Pancreas (tissue), 10 donors: ENCODE measurements around the gene UBE2A. TPM values are rescaled to one million over a fixed set of nuclear protein-coding genes. Genes with fewer than 3 reads are reported as not detected.
A peak's percentile ranks its signal among the peaks of the same experiment; 100 is the strongest.

Experiments
- ATAC-seq, 4 donors: fragments of 200-7000 bp; cut with Tn5 transposase; one replicate each; pipeline versions ENCODE4 v1.8.0 to v1.9.1; 2020; ENCODE audit warnings: mild to moderate bottlenecking in 4 of 4, moderate library complexity in 4 of 4
- DNase-seq, 6 donors: peaks; one replicate each; pipeline ENCODE4 v3.0.0-alpha.2; 2020
- FAIRE-seq: peaks from 2 replicates; lab custom pipeline; 2012; peaks lifted over from hg19 to GRCh38; lab: Jason Lieb, UNC
- H3K27ac ChIP-seq, 4 donors: fragments of 200-600 bp; sonication (generic); 1 replicate in 3 of 4; 2 replicates in 1 of 4; pipeline versions ENCODE4 v1.5.0 to v1.8.0; 2020
- H3K27me3 ChIP-seq, 4 donors: fragments of 200-600 bp; one replicate each; pipeline ENCODE4 v1.8.0; 2021
- H3K36me3 ChIP-seq, 3 donors: fragments of 200-600 bp; sonication (generic) in 1 of 3; one replicate each; pipeline versions ENCODE4 v1.5.0 to v1.8.0; 2020 to 2021
- H3K4me1 ChIP-seq, 3 donors: fragments of 200-600 bp; one replicate each; pipeline ENCODE4 v1.8.0; 2021
- H3K4me3 ChIP-seq, 4 donors: fragments of 200-600 bp; sonication (generic) in 2 of 4; one replicate each; pipeline versions ENCODE4 v1.5.0 to v1.8.0; 2020 to 2021
- H3K9me3 ChIP-seq, 4 donors: fragments of 200-600 bp; one replicate each; pipeline ENCODE4 v1.8.0; 2021
- CTCF ChIP-seq, 4 donors: fragments of 200-600 bp; sonication (generic) in 3 of 4; IDR thresholded peaks; one replicate each; pipeline versions ENCODE4 v1.5.0 to v1.8.0; 2021; ENCODE audit warnings: antibody characterized with exemption in 4 of 4
- WGBS, 2 donors: extraction: QIAGEN DNeasy Blood & Tissue Kit; methylation state at CpG; one replicate each; pipeline ENCODE4 v1.1.7; 2013; 5-methylcytosine and 5-hydroxymethylcytosine counted together
- intact Hi-C, 3 donors: fragments of 100-400 bp; cut with DNase I; formaldehyde crosslinking; loops; one replicate each; pipeline versions ENCODE4 v1.11.1 to v1.14.2; 2022
- polyA plus RNA-seq, 2 donors: library from polyadenylated mRNA; stranded (reverse); fragments of 200-250 nt; gene quantifications; one replicate each; pipeline ENCODE4 v1.2.3, GENCODE V29; 2013
- total RNA-seq, 6 donors: library from RNA; stranded (reverse); fragmentation: NEBNext Ultra II Directional in 4 of 6; extraction: Animal tissue kit (Norgen Biotek cat#: 25700) in 4 of 6; gene quantifications; one replicate each; pipeline versions ENCODE4 v1.2.1 to v1.2.4, GENCODE V29; 2021 to 2023
- donor health status: healthy with polysubstance abuse.
- donor health status: DM: no; HTN: no; CAD: no; lungs with moderate emphysema.
- donor health status: DM: no; HTN: no; CAD: no.
- donor health status: control.
- donor health status: control.
- donor health status: Bipolar disorder and iron deficiency.
- donor health status: DM: yes; HTN: yes; CAD: no.
- donor health status: DM: no; HTN: no; CAD: no.
- donor health status: DM: no; HTN: no; CAD: no.
- donor health status: DM: yes; HTN: yes; CAD: no.

UBE2A gene
- total and polyA plus RNA-seq, 8 donors = 11.4 to 33.8 (median 17.2) TPM

- intact Hi-C loops = no loop called here
- no peak for TF ChIP-seq CTCF (IDR thresholded peaks at IDR 0.05)
- peak overlapping the region in 1 of 4 donors; percentile 79 for H3K27ac ChIP-seq
- 22 to 28% methylated on average over 3 of the region's 3 CpGs for WGBS, 2 donors
- no peaks in the 10 kb centered on the region for H3K27me3 ChIP-seq
- no peaks in the 10 kb centered on the region for H3K36me3 ChIP-seq
- no peak for FAIRE-seq
- no peaks in the 10 kb centered on the region for H3K4me1 ChIP-seq
- no peaks in the 10 kb centered on the region for H3K9me3 ChIP-seq
- ATAC-seq = no peak
- H3K4me3 ChIP-seq = peak overlapping the region in 2 of 4 donors; percentile 56 to 63
- DNase-seq = no peak
These were observed 1.1 kb upstream of the UBE2A start for GRCh38 chrX:119573222-119573621.

- Histone ChIP-seq H3K9me3 (no peaks in the 10 kb centered on the region), H3K27ac (peak overlapping the region; percentile 14 to 80 (median 75)), H3K36me3 (no peaks in the 10 kb centered on the region), H3K4me1 (no peaks in the 10 kb centered on the region), H3K27me3 (no peaks in the 10 kb centered on the region), H3K4me3 (peak overlapping the region in 3 of 4 donors; percentile 48 to 63 (median 56))
- TF ChIP-seq CTCF (IDR thresholded peaks at IDR 0.05) = no peak
- ATAC-seq (peak; percentile 17 to 53 (median 24)), DNase-seq (peak in 4 of 6 donors; percentile 21 to 43 (median 26)), FAIRE-seq (no peak)
- intact Hi-C loops = no loop called here
- WGBS, 2 donors = 0 to 24% methylated on average over 28 to 30 of the region's 30 CpGs
These were observed 446 bp upstream of the UBE2A start for GRCh38 chrX:119573840-119574393.

- no peak overlapping the region for H3K4me3 ChIP-seq
- no peak overlapping the region for H3K27ac ChIP-seq
- no peak for TF ChIP-seq CTCF (IDR thresholded peaks at IDR 0.05)
- FAIRE-seq = no peak
- no peaks in the 10 kb centered on the region for H3K4me1 ChIP-seq
- no peak for ATAC-seq
- H3K27me3 ChIP-seq = no peaks in the 10 kb centered on the region
- intact Hi-C loops = no loop called here
- no peak for DNase-seq
- no peaks in the 10 kb centered on the region for H3K36me3 ChIP-seq
- no peaks in the 10 kb centered on the region for H3K9me3 ChIP-seq
These were observed 5.1 kb downstream of the UBE2A start for GRCh38 chrX:119579414-119579813.

- 54 to 69% methylated on average over 2 of the region's 2 CpGs for WGBS, 2 donors
- Histone ChIP-seq H3K4me1 (no peaks in the 10 kb centered on the region), H3K9me3 (no peaks in the 10 kb centered on the region), H3K27ac (no peak overlapping the region), H3K27me3 (no peaks in the 10 kb centered on the region), H3K4me3 (no peak overlapping the region), H3K36me3 (no peaks in the 10 kb centered on the region)
- no peak for ATAC-seq
- no peak for TF ChIP-seq CTCF (IDR thresholded peaks at IDR 0.05)
- DNase-seq = no peak
- intact Hi-C loops = no loop called here
- FAIRE-seq = no peak
These were observed 9.2 kb downstream of the UBE2A start for GRCh38 chrX:119583431-119584059.

- Histone ChIP-seq H3K9me3 (no peaks in the 10 kb centered on the region), H3K27ac (no peak overlapping the region), H3K27me3 (no peaks in the 10 kb centered on the region), H3K4me1 (no peaks in the 10 kb centered on the region), H3K4me3 (no peak overlapping the region), H3K36me3 (no peaks in the 10 kb centered on the region)
- intact Hi-C loops = no loop called here
- no peak for TF ChIP-seq CTCF (IDR thresholded peaks at IDR 0.05)
- DNase-seq = no peak
- 88 to 94% methylated on average over 5 of the region's 5 CpGs for WGBS, 2 donors
- FAIRE-seq = no peak
- ATAC-seq = no peak
These were observed 15.4 kb downstream of the UBE2A start for GRCh38 chrX:119589810-119590209.
